AG09309 (cell line): Measurements from ENCODE around the gene ARHGAP10.

ENCODE experiments used
- DNase-seq: peaks from one replicate; pipeline ENCODE4 v3.0.0-alpha.2; 2010; ENCODE audit warnings: low read depth
- H3K4me3 ChIP-seq: 2 replicates; pipeline ENCODE4 v1.5.1; 2011; ENCODE audit warnings: mild to moderate bottlenecking, low read depth, low read length, moderate library complexity; ENCODE audit not compliant: control insufficient read depth
- CTCF ChIP-seq: IDR thresholded peaks from 2 replicates; pipeline ENCODE4 v1.5.1; 2011; ENCODE audit warnings: mild to moderate bottlenecking, low read depth, low read length, inconsistent platforms; ENCODE audit not compliant: insufficient read depth, control insufficient read depth; ENCODE audit errors: missing control alignments

ARHGAP10 gene

GRCh38 chr4:147816382-147817254 lies 84.7 kb downstream of the ARHGAP10 start:
- TF ChIP-seq CTCF = no peak
- no peak overlapping the region for H3K4me3 ChIP-seq
- DNase-seq = no peak

- H3K4me3 ChIP-seq = no peak overlapping the region
- no peak for TF ChIP-seq CTCF
- DNase-seq = no peak
These were observed 89.1 kb downstream of the ARHGAP10 start for GRCh38 chr4:147820975-147821374.

- TF ChIP-seq CTCF = no peak
- no peak for DNase-seq
- no peak overlapping the region for H3K4me3 ChIP-seq
These were observed 89.7 kb downstream of the ARHGAP10 start for GRCh38 chr4:147821555-147821954.

- H3K4me3 ChIP-seq = no peak overlapping the region
- DNase-seq = peak; percentile 56
- TF ChIP-seq CTCF = no peak
These were observed 90.2 kb downstream of the ARHGAP10 start for GRCh38 chr4:147822128-147822527.

- no peak for DNase-seq
- no peak for TF ChIP-seq CTCF
- no peak overlapping the region for H3K4me3 ChIP-seq
These were observed 91.2 kb downstream of the ARHGAP10 start for GRCh38 chr4:147823130-147823529.

GRCh38 chr4:147824316-147824715 lies 92.4 kb downstream of the ARHGAP10 start:
- H3K4me3 ChIP-seq = no peak overlapping the region
- no peak for TF ChIP-seq CTCF
- DNase-seq = no peak
